ENCODE data around the gene USP37.

Gene USP37

GRCh38 chr2:218400930-218401881, 166.9 kb downstream of the USP37 start:
- Histone ChIP-seq H3K4me3 (ENCODE audit: low read depth in 1 of 5, low read length in 5 of 5) (peak overlapping the region; percentile 53 to 93 (median 77)), H3K27me3 (ENCODE audit: control insufficient read depth in 5 of 5, insufficient read depth in 4 of 5, low read length in 5 of 5) (no peaks in the 10 kb centered on the region), H3K27ac (ENCODE audit: low read depth, low read length) (peak overlapping the region; percentile 37), H3K36me3 (ENCODE audit: control insufficient read depth in 5 of 5, insufficient read depth in 5 of 5, low read length in 5 of 5) (peaks cover 0 to 42% (median 30%) of the 10 kb centered on the region in 5 donors), H3K9me3 (ENCODE audit: control insufficient read depth in 5 of 5, low read length in 5 of 5) (no peaks in the 10 kb centered on the region), H3K9ac (ENCODE audit: low read length in 5 of 5) (peak overlapping the region in 3 of 5 donors; percentile 43 to 77 (median 75)), H3K4me1 (ENCODE audit: control insufficient read depth in 5 of 5, insufficient read depth in 5 of 5, low read length in 5 of 5) (peaks cover 7 to 76% (median 68%) of the 10 kb centered on the region in 5 donors)

Measured in subcutaneous abdominal adipose tissue (tissue), 5 donors.